GM19043 (cell line): ENCODE data around the gene TRIM62.
"Not testable (repeated sequence)": the region's sequence is repeated elsewhere in the genome, so short reads cannot be mapped to it uniquely, and the experiment has no call there.

Experiments
- ATAC-seq: cut with Tn5 transposase; IDR thresholded peaks from one replicate; pipeline ENCODE4 v1.9.1; 2021; ENCODE audit warnings: low read depth; ENCODE audit not compliant: unreplicated experiment

Gene TRIM62

GRCh38 chr1:33140153-33141149 lies 41.4 kb downstream of the TRIM62 start:
- no peak for ATAC-seq

- ATAC-seq = no peak
Observed at GRCh38 chr1:33137800-33138199, 44.0 kb downstream of the TRIM62 start.

- ATAC-seq = not testable (repeated sequence)
Observed at GRCh38 chr1:33136041-33136440, 45.8 kb downstream of the TRIM62 start.

- ATAC-seq = no peak
Observed at GRCh38 chr1:33133478-33134105, 48.3 kb downstream of the TRIM62 start.

DNA sequence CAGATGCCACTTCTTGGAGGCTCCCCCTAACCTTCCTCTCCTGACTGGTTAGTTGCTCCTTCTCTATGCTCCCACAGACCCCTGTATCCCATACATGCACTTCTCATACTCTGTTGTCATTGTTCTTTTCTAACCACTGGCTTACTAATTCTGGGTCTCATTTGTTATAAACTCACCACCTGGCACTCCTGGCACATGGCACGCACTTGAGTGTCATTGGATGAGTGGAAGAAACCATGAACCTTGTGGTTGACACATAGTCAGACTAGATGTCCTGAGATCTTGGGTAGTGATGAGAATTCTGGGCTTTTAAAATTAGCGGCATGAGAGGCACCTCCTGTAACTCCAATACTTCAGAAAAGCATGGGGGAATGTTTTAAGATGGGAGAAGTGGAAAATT lies 49.3 kb downstream of the TRIM62 start:
- ATAC-seq = no peak

GRCh38 chr1:33131191-33131590 lies 50.7 kb downstream of the TRIM62 start:
- no peak for ATAC-seq

DNA sequence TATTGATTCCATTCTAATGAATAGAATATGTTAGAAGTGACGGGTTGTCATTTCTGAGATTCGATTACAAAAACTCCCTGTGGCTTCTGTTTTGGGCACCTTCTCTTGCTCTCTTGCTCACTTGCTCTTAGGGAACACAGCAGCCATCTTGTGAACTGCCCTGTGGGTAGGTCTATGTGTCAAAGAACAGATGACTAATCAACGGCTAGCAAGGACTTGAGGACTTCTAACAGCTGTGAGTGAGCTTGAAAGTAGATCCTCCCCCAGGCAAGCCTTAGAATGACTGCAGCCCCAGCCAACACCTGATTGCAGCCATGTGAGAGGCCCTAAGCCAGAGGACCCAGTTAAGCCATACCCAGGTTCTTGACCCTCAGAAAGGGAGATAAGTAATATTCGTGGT lies 51.5 kb downstream of the TRIM62 start:
- no peak for ATAC-seq

DNA sequence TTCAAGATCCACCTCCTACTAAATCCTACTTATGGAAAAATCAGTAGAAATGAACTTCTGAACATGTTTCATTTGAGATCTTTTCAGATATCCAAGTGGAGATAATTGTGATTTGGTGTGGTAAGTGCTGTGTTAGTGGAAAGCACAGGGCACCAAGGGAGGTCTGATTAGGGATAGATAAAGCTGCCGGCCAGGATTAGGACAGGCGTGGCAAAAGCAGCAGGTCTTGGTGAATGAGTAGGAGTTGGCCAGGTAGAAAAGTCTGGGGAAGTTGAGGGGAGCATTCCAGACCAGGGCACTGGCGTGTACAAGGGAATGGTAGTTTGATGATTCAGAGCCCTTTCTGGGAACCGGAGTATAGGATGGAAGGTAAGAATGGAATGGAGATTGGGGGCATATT lies 53.1 kb downstream of the TRIM62 start:
- no peak for ATAC-seq

DNA sequence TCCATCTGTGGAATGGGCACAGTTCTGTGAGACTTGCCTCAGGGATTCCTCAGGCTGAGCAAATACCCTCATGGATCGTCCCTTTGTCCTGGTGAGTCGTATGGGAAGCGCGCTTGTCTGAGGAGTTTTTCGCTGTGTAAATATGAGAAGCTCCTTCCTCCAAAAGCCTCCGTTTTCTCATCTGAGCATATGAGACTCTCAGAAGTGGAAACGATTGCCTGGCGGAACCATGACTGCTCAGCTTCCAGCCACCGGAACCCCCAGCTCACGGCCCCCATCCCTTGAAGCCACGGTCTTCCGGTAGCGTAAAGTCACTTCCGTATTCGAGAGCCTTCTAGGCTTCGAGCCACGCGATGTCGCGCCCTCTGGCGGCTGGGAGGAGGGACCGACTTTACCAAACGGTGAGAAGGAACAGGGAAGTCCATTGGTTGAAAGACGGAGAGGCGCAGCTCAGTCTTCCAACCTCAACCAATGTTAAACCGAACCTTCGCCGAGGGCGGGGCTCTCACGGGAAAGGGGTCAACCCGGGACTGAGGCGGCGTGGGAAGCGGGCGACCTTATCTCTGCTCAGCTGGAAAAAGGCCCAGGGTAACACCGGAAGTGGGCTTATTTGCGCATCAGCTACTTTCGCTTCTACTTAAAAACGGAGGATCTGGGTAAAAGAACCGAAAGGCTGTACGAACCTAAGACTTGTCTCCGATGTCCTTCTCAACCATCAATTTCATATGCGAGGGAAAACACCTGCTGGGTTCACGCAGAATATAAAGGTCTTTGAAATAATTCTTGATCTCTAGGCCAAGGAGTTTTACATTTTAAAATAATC lies 54.6 kb downstream of the TRIM62 start:
- peak; percentile 87 for ATAC-seq

GRCh38 chr1:33126411-33127000 lies 55.3 kb downstream of the TRIM62 start:
- no peak for ATAC-seq

DNA sequence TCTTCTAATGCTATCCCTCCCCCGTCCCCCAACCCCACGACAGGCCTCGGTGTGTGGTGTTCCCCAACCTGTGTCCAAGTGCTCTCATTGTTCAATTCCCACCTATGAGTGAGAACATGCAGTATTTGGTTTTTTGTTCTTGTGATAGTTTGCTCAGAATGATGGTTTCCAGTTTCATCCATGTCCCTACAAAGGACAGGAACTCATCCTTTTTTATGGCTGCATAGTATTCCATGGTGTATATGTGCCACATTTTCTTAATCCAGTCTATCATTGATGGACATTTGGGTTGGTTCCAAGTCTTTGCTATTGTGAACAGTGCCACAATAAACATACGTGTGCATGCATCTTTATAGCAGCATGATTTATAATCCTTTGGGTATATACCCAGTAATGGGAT lies 57.2 kb downstream of the TRIM62 start:
- not testable (repeated sequence) for ATAC-seq

DNA sequence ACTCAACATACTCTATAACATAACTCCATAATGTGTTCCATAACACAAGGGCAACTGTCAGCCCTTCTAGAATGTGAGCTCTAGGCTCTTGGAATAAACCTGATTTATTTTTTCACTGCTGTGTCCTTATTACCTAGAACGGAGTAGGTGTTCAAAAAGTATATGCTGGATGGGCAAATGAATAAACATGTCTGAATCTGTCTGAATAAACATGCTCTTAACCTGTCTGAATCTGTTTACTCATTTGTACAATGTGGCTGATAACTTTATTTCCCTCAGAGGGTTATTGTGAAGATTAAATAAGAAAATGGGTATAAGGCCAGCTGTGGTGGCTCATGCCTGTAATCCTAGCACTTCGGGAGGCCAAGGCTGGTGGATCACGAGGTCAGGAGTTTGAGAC lies 58.6 kb downstream of the TRIM62 start:
- ATAC-seq = no peak

GRCh38 chr1:33122483-33123178 lies 59.2 kb downstream of the TRIM62 start:
- ATAC-seq = no peak

DNA sequence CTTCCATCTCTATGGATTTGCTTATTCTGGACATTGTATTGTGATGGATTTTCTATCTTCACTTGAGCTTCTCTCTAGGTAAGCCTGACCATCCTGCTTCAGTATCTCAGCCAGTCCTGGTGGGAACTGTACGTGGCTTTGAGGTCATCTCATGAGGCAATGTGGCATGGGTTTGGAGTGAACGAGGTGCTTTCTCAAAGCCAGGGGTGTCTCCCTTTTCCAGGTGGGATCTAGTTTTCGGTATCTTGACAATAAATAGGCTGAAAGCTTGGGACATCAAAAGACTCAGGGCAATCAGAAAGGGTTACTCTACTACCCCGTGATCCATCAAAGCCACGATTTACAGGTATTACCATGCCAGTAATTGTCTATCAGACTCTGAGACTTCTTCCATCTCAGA lies 60.1 kb downstream of the TRIM62 start:
- no peak for ATAC-seq

- no peak for ATAC-seq
Observed at GRCh38 chr1:33120436-33121231, 61.2 kb downstream of the TRIM62 start.

DNA sequence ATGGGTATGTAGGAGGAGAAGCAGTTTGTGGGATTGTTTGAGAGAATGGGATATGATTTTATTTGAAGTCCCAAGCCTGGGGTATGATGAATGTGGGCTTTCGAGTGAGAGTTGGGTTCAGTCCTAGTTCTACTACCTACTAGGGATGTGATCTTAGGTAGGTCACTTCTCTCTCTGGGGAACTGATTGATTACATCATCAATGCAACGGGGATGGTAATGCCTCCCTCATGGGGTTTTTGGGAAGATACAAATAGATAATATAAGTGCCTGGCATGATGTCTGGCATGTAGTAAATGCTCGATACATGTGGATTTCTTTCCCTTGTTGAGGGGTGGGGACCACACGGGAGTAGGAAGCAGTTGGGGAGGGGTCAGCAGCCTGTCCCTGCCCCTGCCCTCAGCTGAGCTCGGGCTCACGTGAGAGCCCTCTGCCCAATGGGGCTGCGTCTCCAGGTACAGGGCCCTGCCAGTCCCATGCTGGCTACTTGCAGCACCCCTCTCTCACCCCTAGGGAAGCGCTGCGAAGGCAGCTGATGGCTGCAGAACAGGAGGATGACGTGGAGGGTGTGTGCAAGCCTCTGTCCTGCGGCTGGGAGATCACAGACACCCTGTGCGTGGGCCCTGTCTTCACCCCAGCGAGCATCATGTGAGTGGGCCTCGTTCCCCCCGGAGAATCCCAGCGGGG lies 62.2 kb downstream of the TRIM62 start:
- no peak for ATAC-seq

- ATAC-seq = no peak
Observed at GRCh38 chr1:33119050-33119449, 62.8 kb downstream of the TRIM62 start.

- no peak for ATAC-seq
Observed at GRCh38 chr1:33118274-33118673, 63.6 kb downstream of the TRIM62 start.
